Measurements from ENCODE around the gene NEURL4.
"Not testable (repeated sequence)": the region's sequence is repeated elsewhere in the genome, so short reads cannot be mapped to it uniquely, and the experiment has no call there.

The NEURL4 gene

DNA sequence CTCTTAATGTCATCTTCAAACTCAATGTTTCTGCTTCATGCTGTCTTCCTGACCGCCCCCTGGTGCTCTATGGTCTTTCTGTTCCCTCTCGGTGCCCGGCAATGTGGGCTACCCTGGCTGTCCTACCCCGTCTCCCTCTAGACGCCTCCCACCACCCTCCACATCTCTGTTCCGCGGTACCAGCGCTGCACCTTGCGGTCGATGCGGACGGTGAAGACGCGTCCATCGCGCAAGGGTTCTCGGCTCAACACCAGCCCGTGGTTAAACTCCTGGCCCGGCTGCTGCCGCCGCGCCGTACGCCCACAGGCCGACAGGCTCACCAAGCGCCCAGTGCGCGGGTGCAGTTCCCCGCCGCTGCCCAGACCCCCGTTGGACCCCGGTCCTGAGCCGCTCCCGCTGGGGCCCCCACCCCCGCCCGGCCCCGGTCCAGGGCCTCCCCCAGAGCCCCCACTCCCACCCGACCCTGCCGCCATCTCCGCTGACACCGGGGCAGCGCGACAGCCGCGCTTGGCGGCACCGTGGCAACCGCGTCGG lies at the start of gene NEURL4:
TSS of gene NEURL4 (minus strand) at position 496 of the 534 bp plus-strand sequence. CDS start at position 473, 23 bp downstream.
- DNase-seq = no peak

DNA sequence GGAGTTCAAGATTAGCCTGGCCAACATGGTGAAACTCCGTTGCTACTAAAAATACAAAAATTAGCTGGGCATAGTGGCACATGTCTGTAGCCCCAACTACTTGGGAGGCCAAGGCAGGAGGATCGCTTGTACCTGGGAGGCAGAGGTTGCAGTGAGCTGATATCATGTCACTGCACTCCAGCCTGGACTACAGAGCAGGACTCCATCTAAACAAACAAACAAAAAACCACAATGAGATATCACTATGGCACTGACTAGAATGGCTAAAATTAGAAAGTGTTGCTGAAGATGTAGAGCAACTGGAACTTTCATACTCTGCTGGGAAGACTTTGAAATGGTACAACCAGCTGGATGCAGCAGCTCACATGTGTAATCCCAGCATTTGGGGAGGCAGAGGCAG lies 45.2 kb upstream of the NEURL4 start:
- DNase-seq = no peak

DNA sequence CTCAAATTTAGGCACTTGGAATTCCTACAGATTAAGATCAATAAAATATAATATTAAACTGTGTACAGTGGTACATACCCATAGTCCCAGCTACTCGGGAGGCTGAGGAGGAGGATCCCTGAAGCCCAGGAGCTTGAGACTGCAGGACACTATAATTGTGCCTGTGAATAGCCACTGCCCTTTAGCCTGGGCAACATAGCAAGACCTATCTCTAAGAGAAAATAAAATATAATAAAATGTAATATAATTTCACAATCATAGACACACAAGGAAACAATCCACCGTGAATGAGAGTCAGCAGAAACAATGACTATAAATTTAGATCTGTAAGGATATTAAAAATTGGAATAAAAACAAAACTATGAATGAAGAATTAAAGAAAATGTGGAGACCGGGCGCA lies 41.7 kb upstream of the NEURL4 start:
- no peak for DNase-seq

DNA sequence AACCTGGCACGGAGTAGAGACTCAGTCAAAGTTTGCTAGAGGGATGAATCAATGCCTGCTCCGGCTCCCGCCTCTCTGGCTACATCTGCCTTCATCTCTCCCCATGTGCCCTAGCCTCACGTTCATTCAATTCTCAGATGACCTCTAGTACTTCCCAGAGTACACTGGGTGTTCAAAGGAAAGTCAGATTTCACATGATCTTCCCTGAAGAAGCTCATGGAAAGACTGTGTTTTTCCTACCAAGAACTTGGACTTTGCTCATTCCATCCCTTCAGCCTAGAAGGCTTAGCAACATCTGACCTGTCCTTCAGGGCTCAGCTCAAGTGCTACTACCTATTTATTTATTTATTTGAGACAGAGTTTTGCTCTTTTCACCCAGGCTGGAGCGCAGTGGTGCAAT lies 40.7 kb upstream of the NEURL4 start:
- DNase-seq = no peak

DNA sequence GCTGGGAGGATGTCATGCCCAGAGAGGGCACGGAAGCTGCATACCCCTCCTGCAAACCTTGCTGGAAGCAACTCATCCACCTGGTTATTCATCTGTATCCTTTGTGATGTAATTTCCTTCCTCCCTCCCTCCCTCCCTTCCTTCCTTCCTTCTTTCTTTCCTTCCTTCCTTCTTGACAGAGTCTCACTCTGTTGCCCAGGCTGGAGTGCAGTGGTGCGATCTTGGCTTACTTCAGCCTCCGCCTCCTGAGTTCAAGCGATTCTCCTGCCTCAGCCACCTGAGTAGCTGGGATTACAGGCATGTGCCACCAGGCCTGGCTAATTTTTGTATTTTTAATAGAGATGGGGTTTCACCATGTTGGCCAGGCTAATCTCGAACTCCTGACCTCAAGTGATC lies 39.5 kb upstream of the NEURL4 start:
- not testable (repeated sequence) for DNase-seq

DNA sequence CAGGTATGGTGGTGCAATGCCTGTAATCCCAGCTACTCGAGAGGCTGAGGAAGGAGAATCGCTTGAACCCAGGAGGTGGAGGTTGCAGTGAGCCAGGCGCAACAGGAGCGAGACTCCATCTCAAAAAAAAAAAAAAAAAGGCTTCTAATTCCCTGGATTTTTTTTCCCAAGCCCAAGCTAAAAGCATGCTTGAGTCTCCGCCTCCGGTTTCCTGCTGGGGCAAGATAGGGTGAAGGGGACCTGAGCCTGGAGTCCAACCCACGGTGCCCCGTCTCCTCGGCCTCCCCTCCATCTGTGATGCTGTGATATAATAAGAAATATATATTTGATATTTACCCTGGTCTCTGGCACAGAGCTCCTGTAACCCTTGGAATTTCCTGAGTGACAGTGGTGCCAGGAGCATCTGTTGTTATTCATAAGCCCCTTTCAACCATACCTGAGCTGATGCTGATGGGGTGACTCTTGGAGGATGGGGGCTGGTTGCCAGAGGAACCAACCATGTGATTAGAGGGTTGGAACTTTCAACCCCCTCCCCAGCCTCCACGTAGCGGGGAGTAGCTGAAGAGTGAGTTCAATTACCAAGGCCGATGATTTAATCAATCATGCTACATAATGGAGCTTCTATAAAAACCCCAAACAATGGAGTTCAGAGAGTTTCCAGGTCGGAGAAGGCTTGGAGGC lies 38.9 kb upstream of the NEURL4 start:
- DNase-seq = no peak

DNA sequence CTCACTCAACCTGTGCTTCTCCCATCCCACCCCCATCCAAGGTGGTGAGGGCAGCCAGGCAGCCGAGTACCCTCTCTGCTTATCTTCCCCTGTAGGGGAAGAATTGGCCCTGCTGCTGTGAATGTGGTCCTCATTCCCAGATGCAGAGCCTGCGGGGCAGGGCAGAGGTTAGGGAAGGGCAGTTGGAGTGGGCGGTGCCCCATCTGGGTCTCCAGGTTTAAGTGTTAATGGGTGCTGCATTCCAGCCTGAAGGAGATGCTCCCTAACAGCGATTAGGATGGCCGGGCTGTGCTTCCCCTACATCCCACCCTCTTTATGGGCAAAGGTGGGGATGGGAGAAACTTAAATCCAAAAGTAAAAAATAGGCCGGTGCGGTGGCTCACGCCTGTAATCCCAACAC lies 37.9 kb upstream of the NEURL4 start:
- DNase-seq = no peak

DNA sequence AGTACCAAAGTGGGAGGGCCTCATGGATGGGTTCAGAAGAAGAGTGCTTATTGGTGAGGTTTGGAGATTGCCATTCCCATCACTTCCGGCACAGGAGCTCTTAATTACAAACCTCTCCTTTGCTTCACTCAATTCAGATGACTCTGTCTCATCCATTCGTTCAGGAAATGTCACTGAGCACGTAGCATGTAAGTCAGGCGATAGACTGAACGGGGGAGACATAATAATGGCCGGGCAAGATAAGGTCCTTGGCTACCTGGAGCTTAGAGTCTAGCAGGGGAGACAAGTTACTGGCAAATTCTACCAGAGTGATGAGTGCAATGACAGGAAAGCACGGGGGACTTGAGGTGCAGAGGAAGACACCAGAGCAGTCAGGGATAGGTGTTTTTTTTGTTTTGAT lies 36.8 kb upstream of the NEURL4 start:
- DNase-seq = not testable (repeated sequence)

DNA sequence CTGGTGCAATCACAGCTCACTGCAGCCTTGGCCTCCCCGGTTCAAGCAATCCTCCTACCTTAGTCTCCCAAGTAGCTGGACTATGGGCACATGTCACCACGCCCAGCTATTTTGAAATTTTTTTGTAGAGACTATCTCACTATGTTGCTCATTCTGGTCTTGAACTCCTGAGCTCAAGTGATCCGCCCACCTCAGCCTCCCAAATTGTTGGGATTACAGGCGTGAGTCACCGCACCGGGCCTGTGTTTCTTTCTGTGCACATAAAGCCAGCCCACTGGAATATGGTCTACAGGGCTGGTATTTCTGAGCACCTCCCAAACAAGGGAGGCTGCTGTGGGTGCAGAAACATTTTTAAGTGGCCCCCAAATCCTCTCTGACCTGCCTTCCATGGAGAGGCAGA lies 34.2 kb upstream of the NEURL4 start:
- DNase-seq = no peak

DNA sequence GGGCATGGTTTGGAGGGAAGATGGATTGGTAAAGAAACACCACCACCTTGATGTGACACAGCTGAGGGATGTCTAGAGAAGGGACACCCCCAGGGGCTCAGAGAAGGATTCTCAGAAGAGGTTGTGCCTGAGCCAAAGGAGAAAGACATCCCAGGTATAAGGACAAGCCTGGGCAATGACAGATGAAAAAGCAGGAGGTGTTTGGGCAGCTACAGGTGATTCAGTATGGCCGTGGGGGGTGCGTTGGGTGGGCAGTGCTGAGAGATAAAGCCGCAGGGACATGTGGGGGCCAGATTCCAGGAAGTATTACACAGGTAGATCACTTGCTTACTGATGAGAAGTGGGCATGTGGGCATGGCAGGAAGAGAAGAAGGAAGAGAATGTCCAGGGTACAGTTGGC lies 32.8 kb upstream of the NEURL4 start:
- no peak for DNase-seq

DNA sequence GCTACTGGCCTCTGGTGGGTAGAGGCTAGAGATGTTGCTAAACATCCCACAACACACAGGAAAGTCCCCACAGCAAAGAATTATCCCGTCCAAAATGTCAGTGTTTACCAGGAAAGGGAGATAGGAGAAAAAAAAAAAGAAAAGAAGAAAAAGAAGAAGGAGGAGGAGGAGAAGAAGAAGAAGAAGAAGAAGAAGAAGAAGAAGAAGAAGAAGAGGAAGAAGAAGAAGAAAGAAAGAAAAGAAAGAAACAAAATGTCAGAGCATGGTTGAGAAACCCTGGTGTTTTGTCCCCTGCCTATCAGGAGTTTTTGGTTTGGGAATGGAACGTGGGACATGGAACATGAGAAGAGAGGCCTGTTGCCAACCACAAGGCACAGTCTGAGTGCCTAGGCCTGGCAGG lies 28.2 kb upstream of the NEURL4 start:
- DNase-seq = no peak

DNA sequence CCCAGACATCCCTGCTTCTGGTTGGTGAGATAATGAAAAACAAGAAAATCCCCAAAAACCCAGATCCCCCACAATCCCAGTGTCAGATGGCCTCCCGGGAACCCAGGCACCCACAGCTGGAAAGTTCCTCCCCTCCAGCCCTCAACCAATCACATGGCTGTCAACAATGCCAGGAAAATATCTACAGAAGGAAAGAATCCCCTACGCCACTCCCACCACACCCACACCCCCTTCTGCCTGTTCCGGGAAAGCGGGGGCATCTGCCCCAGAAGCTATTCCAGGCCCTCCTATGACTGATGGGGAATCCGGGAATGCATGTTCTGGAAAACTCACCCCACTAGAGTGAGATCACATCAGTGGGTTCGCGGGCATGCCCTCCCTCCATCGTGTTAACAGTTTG lies 27.6 kb upstream of the NEURL4 start:
- no peak for DNase-seq

DNA sequence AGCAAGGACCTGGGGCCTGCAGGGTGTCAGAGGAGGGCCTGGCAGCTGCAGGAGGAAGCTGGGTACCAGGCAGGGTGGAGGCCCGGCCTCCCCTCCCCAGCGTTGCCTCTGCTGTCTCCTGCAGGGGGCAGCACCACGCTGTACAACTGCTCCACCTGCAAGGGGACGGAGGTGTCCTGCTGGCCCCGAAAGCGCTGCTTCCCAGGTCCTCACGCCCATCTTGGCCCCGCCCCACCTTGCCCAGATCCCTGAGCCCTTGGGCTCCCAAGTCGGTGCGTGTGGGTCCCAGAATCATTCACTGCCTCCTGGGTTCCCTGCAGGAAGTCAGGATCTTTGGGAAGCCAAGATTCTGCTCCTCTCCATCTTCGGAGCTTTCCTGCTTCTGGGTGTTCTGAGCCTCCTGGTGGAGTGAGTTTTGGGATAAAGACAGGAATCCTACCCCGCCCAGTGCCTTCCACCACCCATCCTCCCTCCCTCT lies 27.0 kb upstream of the NEURL4 start:
- DNase-seq = peak; percentile 78 to 81

DNA sequence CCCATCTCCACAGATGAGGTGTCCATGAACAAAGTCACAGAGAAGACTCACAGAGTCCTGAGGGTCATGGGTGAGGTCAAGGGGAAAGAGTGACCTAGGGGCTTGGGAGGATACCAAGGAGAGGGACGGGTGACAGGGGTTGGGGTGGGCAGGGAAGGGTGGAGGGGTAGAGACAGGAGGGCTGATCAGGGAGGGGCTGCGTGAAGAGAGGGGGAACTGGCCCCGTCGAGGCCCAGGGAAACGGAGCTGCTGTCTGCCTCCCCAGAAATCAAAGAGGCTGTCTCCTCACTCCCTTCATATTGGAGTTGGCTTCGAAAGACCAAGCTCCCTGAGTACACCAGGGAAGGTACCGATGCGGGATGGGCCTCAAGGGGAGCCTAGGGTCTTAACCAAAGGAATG lies 26.4 kb upstream of the NEURL4 start:
- no peak for DNase-seq

DNA sequence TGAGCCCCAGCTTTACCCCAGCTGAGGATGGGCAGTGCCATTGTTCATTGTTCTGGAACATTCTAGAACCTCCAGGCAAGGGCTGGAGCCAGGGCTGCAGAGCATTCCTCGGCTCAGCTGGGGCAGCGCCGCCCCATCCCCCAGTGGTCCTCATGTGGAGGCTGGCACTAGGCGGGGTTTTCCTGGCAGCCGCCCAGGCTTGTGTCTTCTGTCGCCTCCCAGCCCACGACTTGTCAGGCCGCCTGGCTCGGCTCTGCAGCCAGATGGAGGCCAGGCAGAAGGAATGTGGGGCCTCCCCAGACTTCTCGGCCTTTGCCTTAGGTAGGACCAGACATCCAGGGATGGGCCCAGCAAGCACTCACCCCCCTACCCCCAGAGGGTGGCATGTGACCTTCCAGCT lies 25.9 kb upstream of the NEURL4 start, which contains the start of gene TMEM95:
TSS of gene TMEM95 (plus strand) at position 104 of the 400 bp plus-strand sequence. CDS start at position 153, 49 bp downstream.
- DNase-seq = no peak

DNA sequence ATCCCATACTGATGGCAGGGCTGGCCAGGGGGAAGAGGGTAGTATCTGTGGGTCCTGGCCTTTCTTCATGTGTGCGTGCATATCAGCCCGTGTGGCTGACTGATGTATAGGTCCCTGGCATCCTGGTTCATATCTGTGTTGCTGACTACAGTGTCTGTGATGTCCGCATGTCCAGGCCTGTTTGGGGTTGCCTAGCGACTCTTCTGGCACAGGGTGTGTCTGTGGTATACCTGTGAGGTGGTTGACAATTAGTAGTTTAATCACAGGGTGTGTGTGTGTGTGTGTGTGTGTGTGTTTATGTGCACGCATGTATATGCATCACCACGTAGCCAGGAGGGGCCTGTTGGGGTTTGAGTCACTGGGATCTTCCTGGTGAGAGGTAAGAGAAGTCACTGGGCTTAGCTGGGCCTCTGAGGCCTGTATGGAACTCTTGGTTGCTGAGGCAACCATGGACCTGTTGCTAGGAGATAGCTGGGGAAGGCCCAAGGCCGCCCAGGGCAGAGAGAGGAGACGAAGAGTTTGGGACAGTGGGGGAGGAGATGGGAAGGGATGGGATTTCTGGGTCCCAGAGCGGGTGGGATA lies 25.2 kb upstream of the NEURL4 start:
- no peak for DNase-seq

DNA sequence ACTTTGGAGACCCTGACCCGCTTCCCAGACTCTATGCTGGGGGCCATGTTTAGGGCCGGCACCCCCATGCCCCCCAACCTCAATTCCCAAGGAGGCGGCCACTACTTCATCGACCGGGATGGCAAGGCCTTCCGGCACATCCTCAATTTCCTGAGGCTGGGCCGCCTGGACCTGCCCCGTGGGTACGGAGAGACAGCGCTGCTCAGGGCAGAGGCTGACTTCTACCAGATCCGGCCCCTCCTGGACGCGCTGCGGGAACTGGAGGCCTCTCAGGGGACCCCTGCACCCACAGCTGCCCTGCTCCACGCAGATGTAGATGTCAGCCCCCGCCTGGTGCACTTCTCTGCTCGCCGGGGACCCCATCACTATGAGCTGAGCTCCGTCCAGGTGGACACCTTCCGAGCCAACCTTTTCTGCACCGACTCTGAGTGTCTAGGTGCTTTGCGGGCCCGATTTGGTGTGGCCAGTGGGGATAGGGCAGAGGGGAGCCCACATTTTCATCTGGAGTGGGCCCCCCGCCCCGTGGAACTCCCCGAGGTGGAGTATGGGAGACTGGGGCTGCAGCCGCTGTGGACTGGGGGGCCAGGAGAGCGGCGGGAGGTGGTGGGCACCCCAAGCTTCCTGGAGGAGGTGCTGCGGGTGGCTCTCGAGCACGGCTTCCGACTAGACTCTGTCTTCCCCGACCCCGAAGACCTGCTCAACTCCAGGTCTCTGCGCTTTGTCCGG lies 23.9 kb upstream of the NEURL4 start:
- DNase-seq = no peak

DNA sequence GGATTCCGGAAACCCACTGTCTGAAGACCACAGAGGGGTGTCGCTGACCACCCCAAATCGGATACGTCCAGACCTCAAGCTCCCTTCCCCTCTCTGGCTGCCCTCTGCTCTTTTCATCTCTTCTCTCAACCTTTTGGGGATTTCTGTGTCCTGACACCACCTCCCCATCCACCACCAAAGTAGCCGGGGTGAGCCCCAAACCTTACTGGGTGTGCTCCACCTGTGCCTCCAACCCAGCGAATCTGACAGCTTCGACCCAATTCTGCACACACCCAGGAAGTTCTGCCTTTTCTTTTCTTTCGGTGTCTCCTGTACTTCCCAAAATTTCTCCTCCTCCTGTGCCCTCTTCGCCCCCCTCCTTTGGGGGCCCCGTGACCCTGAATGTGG lies 23.4 kb upstream of the NEURL4 start:
- no peak for DNase-seq

DNA sequence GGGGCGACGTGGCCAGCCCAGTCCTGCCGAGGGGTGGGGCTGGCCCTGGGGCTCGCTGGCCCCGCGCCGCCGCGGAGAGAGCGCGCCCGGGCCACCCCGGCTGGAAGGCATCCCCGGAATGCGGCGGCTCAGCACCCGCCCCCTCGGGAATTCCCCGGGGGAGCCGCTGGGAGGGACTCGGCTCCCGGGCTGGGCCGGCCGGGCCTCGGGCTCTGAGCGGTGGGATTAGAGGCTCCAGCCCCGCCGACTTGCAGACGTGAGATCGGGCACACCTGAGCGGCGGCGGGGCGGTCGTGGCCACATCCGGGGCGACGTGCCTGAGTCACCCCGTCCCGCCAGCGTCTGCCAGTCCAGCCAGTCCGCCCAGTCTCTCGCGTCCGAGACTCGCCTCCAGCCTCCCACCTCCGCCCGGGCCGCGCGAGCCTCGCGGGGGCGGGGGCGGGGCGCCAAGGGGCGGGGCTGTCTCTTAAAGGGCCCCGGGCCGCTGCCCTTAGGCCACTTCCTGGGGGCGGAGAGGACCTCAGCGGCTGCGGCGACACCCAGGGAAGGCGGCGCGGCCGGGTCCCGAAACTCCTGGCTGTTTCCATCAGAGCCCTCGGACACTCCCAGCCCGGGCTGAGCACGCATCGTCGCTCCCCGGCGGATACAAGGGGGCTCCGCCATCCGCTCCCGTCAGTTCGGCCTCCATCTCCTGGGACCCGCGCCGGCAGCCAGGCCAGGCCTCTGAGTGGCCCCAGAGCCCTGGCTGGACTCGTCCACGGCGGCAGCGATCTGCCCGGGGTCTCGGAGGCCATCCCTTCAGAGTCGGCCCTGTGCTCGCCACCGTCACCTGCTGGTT lies 22.7 kb upstream of the NEURL4 start, which contains the start of gene KCTD11:
TSS of gene KCTD11 (plus strand) at position 498 of the 838 bp plus-strand sequence.
- peak; percentile 54 to 68 for DNase-seq

DNA sequence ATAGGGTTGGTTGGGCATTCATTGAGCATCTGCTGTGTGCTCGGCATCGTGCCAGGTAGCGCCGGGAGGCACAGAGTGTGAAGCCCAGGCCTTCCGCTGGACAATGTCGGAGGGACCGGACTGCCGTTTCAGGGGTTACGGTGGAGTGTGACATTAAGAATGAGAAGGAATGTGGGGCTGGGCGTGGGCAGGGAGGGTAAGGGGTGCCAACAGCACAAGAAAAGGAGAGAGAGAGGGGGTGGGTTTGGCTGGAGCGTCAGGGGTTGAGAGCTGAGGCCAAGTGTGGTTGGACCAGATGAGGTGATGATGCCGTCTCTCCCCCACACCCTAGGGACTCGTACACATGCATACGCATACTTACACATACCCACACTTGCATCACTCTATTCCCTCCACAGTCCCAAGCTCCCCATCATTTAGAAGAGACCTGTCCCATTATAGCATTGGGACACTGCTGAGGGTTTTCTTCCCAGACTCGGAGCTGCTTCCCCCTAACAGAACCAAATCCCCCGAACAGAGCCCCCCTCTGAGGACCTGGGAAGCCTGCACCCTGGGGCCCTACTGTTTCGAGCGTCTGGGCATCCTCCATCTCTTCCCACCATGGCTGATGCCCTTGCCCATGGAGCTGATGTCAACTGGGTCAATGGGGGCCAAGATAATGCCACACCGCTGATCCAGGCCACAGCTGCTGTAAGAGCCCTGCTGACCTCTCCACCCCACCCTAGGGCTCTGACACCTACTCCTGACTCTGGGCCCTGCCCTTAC lies 19.5 kb upstream of the NEURL4 start:
- DNase-seq = no peak

DNA sequence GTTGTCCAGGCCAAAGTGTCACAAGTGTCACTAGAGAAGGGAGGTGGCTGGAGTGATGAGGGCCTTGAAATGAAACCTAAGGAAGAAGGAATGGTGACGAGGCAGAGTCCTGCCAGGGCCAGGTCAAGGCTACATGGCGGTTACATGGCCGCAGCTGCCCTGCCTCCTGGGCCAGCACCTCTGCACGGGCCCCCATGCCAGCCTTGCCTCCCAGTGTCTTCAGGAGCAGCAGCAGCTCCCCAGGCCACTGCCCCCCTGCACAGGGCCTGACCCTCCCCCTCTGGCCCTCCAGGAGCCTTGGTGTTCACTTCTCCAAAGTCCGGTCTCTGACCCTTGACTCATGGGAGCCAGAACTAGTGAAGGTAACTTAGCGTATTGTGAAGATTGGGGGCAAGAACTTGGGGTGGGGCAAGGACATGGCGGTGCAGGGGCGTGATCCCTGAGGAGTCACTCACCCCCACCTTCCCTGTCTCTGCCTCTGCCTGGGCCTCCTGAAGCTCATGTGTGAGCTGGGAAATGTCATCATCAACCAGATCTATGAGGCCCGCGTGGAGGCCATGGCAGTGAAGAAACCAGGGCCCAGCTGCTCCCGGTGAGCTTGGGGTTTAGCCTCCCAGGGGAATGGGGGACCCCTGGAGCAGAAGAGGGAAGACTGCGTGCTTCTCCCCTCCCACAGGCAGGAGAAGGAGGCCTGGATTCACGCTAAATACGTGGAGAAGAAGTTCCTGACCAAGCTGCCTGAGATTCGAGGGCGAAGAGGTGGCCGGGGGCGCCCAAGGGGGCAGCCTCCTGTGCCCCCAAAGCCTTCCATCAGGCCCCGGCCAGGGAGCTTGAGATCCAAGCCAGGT lies 18.7 kb upstream of the NEURL4 start:
- DNase-seq = no peak
